Measurements from ENCODE around the gene GOLGA5.

DNA sequence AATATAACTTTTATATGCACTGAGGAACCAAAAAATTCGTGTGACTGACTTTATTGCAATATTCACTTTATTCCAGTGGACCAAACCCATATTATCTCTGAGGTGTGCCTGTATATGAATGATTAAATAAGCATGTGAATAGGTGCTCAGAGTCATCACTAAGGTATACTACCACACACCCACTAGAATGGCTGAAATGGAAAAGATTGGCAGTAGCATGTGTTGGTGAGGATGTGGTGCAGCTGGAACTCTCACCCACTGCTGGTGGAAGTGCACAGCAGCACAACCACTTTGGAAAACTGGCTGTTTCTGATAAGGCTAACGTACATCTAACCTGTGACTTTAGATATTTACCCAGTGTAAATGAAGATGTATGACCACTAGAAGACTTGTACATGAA is 36.8 kb downstream of the GOLGA5 start:
- TF ChIP-seq CTCF (IDR thresholded peaks at IDR 0.05 in 8 of 11, conservative IDR thresholded peaks at IDR 0.05 in 3 of 11) (no peak), POLR2A (IDR thresholded peaks at IDR 0.05) (no peak)
